ENCODE data around the gene TM4SF5.

- TF ChIP-seq CTCF (IDR thresholded peaks at IDR 0.05) (no peak), POLR2A (IDR thresholded peaks at IDR 0.05) (no peak), EP300 (IDR thresholded peaks at IDR 0.05) (no peak)
These were observed 19.0 kb downstream of the TM4SF5 start for GRCh38 chr17:4790705-4791088.

Data from suprapubic skin (tissue), 3 donors.